ENCODE results near the gene RNF144B.
"Not testable (repeated sequence)": the region's sequence is repeated elsewhere in the genome, so short reads cannot be mapped to it uniquely, and the experiment has no call there.

Gene RNF144B

DNA sequence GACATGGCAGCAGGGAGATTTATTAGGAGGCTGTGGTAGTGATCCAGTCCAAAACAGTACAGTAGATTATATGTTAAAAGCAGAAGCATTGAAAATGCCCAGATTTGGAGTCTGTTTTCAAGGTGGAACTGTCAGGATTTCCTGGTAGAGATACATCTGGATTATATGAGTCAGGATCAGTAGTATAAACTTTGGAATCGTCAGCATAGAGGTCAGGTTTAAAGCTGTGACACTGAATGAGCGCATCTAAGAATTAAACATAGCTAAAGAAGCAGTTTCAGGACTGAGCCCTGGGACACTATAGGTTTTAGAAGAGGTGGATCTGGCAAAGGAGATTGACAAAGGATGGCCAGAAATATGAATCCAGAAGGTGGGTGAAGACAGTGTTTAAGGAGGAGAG, 60.4 kb downstream of the RNF144B start:
- no peak for DNase-seq

DNA sequence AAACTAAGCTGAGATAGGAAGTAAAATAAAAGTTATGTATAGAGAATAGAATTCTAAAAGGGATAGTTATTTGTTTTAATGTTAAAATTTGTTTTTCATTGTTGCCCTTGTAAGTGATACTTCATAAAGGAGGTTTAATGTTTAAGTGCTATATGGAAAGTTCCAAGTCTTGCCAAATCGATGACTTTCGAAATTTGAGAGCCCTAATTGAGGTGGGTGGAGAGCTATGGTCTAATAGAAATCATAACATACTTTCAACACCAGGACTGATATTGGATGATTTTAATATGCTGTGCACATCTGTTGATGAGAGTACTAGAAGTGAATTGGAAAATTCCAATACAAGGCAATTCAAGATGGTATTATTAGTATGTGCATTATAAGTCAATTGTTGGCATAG, 64.6 kb downstream of the RNF144B start:
- no peak for DNase-seq

DNA sequence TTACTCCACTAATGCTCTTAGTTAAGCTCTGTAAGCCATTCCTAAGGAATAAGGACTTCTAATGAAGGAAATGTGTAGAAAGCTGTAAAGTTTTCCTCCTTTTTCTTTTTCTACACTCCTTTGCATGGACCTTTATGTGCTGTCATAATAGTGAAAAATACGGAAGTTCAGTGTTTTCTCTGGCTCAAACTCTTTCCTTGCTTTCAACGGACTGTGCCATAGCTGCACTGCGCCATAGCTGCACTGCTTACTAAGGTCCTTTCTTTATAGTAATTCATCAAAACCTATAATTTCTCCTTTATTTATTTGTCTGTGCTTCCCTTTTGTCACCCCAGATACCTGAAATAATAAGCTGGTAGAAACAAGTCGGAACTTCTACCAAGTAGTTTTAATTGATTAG, 67.3 kb downstream of the RNF144B start:
- DNase-seq, result no peak

DNA sequence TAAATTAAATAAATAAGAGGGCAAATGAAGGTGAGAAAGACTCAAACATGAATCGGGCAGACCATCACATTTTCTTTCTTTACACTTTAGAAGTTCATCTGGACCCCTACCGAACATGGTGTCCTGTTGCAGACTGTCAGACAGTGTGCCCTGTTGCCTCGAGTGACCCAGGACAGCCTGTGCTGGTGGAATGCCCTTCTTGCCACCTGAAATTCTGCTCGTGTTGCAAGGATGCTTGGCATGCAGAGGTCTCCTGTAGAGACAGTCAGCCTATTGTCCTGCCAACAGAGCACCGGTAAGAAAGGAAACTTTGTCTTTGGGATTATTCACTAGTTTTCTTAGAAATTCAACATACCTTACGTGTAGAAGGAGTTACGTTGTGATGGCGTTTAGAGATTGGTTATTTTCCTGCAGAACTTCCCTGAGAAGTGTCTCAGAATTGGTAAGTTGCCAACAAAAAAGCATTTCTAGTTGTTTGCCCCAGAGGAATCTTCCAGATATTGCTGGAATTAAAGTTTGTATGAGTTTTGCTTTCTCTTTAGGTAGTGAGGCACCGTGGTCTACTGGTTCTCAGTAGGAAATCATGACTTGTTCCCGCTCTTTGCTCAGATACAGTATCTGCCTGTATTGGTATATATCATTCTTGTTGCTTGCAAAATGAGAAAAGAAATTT, 70.1 kb downstream of the RNF144B start:
- DNase-seq, result no peak

DNA sequence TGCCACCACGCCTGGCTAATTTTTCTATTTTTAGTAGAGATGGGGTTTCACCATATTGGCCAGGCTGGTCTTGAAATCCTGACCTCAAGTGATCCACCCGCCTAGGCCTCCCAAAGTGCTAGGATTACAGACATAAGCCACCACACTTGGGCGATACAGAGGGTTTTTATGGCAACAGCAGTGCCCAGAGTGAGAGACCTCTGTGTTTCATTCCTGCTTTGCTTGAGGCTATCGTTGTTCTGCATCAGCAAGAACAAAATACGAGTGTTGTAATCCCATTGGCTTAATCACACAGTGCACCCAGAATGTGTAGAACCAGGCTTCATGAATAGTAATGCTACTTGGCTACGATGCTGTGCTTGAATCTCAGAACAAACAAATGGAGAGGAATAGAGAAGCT, 70.9 kb downstream of the RNF144B start:
- not testable (repeated sequence) for DNase-seq

DNA sequence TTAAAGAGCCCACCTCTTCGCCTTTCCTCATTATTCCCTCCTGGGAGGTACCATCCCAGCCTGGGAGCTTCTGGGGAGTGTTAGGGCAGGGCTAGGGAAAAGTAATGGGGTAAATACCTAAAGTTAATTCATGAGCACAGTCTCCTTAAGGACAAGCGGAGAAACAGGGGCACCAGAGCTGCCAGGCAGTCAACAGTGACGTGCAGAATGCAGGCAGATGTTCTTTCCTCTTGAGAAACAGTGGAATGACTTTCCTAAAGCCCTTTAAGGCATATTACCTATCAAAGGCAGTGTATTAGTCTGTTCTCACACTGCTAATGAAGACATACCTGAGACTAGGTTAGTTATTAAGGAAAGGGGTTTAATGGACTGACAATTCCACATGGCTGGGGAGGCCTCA, 76.3 kb downstream of the RNF144B start:
- no peak for DNase-seq

DNA sequence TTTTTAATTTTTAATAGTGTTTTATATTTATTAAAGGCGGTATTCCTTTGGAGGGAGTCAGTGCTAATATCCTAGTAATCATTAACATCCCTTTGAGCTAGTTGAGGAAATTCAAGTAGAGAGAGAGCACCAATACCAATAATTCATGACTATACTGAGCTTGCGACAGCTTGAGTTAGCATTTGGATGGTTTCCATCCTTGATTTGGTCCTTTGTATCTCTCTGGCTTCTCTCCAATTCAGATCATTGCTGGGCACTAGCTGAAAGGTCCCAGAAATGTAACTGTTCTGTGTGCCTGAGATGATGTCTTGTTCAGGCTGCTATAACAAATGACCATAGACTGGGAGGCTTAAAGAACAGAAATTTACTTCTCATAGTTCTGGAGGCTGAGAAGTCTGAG, 77.0 kb downstream of the RNF144B start:
- DNase-seq, result no peak

DNA sequence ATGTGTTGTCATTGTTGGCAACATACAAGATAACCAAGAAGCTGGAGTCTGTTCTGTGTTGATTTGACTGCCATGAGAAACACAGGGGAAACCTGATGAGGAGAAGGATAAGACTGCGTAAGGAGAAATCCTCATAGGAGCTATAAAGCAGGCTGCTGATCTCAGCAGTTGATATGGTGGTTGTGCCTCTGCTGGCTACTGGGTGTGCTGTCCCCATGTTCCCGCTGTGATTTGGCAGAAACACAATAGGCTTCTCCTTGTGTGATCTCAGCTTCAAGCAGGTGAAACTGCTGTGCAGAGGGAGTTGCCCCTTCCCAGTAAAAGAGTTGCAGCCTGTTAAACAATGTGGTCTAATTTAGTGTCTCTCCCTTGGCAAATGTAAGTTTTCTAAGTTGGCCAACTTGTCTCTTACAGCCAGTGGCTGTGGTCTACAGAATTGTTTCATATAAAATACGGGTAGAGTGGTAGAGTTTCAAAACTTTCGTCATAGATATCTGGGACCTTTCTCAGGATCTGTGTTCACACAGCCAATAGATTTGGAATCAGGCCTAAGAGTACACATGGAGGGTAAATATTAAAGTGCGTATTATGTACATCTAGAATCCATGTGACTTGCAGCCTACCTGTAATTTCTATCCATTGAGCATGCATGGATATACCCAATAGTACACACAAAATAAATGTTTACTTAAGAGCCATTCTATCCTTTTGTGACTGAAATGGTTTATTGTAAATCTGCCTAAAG, 78.4 kb downstream of the RNF144B start:
- no peak for DNase-seq

DNA sequence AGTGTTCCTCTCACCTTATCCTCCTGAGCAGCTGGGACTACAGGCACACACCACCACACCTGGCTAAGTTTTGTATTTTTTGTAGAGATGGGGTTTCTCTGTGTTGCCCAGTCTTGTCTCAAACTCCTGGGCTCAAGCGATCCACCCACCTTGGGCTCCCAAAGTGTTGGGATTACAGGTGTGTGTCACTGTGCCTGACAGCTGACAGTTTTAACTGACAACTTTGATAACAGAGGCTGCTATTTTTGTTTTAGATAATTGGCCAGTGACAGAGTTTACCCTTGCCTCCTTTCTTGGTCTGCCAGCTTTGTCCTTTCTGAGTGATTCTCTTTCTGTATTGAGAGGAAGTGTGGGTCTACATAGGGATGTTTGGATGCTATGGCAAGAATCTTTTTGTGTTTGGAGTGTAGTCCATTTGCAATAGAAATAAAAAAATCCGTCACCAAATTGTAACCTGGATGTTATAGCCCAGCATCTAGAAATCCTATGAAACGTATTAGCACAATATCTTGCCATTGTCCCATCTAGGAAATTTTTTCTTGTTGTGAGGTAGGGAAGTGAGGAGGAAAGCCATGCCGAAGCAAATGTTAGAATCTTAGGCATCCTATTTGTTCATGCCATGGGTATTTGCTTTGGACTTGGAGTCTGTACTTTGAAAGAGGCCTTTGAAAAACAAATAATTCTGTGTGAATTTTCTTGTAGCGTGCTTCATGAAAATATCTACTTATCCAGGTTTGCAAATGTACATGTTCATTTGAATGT, 80.8 kb downstream of the RNF144B start:
- DNase-seq, result no peak

DNA sequence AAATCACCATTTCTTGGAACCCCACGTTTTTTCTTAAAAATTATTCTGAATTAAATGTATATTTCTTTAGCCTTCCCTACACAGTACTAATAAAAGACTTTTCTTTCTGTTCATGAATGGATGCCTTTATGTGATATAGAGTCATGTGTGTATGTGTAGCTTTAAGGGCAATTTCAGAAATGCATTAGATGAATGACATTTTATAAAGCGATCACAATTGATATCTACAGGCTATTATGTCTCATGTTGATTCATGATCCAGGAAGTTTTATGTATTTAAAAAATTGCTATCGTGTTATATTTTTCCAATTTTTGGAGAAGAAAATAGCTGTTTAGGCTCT, 81.3 kb downstream of the RNF144B start:
- no peak for DNase-seq

DNA sequence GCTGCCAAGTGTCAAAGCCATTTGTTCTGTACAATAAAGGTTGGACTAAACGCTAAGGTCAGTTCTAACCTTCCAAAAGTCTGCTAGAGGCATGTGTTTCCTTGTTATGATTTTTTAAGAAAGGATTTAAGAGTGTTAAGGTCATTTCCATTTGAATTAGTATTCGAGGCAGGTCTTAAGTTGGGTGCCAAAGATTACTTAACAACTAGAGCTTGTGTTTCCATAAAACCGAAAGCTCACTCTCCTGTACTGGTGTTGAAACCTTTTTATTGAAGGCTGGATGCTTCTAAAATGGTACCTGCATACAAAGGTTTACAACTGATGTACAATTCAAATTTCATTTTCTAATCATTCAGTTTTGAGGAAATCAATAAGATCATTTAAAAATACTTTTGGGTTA, 82.4 kb downstream of the RNF144B start:
- DNase-seq, result no peak

DNA sequence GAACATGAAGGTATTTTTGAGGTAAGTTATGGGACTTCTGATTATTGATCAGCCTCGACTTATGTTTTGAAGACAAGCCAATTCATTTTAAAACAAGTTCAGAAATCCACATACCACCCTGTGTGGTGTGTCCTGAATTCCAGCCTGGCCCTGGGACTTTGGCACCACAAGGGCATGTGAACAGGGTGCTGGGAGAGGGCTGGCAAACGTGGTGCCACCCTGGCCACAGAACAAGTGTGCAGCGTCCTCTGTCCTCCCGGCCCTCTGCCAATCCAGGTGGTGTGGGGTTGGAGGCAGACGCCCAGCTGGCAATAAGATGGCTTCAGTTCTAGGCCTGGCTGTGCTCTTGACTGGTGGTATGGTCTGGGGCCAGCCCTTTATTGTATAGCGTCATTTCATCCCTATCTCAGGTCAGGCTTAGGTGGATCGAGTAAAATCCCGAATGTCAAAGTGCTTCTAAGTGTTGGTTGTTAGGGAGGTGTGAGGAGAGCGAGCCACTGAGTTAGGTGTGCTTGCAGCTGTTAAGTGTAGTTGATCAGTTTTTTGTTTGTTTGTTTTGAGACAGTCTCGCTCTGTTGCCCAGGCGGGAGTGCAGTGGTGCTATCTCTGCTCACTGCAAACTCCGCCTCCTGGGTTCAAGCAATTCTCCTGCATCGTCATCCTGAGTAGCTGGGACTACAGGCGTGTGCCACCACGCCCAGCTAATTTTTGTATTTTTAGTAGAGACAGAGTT, 84.2 kb downstream of the RNF144B start:
- DNase-seq, result no peak

DNA sequence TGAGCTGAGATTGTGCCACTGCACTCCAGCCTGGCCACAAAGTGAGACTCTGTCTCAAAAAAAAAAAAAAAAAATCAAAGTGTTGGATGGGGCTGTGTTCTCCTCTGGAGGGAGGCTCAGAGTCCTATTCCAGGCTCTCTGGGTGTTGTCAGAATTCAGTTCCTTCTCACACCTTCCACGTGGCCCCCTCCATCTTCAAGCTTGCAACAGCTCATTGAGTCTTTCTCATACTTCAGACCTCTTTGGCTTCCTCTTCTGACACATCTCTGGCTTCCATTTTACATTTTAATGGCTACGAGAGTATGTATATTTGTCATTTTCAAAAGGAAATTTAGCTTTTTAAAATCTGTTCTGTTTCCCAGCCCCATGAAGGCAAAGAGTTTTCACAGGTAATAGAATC, 85.8 kb downstream of the RNF144B start:
- no peak for DNase-seq

DNA sequence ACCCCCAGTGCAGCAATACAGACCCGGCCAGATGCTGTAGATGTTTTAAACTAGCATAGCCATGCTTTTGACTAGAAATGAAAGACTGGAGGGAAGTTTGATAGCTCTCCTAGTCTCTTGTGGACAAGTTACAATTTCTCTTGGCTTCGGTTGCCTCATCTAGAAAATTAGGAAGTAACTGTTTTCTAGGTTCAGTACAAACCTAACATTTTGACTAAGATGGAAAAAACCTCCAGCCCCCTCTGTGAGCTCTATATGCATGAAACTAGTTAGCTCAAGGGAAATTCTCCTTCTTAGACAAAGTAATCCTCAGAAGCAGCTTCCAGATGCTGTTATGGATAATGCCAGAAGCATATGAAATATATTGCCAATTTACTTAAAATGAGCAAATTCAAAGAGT, 86.6 kb downstream of the RNF144B start:
- DNase-seq, result no peak

DNA sequence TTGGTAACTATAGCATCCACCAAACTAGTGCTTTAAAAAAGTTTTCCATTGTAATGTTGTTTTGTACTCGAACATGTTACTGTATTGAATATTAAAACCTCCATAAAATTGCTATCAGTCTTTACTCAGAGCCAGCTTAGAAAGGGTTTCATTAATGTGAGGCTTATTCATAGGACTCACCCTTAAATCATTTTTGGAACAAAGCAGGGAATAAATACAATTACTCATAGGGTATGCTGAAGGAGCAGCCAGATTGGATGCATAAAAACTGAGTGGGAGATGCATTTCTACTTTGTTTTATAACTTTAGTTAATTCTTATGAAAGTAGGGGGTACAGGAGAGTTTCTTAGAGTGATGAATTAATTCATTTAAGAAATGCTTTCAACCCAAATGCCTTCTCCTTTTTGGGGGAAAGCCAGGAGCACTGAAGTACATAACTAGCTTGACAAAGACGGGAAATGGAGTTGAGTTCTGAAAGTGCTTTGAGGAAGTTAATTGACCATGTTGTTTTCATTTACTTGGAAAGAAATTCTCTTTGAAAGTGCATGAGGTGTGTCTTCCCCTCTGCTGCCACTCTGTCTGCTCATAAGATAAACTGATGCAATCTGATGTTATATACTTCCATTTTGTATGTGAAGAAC, 90.3 kb downstream of the RNF144B start:
- DNase-seq, result no peak

DNA sequence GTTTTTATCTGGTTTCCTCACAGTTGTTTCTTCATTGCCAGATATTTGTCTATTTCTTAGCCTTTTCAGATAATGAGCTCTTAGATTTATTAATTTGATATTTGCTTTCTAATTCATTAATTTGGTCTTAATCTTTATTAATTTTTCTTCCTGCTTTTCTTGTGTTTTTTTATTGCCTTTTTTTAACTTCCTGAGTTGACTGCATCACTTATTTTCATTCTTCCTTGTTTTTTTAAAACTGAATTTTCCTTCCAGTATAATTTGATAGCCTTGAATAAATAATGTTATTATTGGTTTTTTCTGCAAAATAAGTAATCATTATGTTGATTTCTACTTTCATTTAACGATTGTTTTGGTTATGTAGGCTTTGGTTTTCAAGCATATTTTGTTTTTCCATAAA, 91.5 kb downstream of the RNF144B start:
- no peak for DNase-seq

DNA sequence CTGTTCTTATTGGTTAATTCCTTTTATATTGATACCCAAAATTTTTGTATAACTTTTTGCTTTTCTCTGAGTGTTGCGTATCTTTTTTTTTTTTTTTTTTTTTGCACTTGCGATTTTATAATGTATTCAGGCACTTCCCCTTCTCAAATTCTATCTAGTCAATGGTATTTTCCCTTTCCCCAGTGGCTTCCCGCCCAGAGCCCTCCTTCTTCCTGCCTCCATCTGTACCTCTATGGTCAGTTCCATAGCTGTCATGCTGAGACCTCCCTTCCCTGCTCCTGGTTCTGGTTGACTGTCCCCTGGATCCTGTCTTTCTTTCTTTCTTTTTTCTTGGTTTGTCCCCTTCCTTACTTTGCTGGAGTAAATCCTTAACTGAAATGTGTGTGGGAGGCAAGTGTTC, 94.7 kb downstream of the RNF144B start:
- no peak for DNase-seq

DNA sequence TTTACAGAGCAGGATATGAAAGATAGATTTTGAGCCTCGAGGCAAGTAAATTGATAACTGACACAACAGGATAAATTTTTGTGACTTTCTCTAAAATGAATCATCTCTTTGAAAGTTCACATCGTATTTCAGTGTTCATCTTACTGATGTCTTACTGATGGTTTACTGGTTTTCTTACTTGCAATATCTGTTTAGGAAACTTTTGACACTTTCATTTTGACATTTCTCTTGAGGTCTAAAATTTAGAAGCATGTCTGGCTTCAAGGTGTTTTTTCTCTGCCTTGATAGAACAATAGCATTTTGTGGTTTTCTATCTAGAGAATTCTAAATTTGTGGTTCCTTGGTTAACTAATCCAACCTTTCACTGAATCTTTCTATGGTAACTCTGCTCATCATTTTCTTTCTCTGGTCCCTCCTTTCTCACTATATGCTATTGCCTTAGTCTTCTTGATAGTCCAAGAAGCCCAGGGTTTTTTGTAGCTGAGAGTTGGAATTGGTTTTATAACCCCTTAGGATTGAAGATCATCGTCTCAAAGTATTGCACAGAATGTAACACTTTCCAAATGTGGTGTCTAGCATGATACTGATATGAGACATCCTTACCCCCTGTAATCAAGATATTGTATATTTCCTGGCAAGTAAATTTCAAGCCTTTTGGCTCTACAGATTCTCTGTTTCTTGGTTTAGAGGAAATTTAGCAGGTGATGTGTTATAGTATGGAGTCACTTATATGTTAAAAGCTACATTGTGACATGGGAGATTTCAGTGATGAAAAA, 98.7 kb downstream of the RNF144B start:
- no peak for DNase-seq

DNA sequence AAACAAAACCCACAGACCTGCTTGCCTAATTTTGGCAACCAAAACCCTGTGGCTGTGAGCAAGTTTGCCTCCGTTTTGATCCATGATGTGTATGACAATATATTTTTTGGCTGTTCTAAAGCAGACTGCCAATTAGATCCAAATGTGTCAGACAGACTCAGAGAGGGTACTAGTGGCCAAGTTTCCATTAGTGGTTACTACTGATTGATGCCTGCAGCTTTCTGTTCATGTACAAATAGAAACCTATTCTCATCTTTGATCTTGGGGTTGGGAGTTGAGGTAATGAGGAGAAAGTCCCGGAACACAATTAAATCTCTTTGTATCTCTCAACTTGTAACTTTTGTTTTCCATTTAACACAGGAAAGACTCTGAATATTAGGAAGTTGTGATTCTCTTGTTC, 100.9 kb downstream of the RNF144B start:
- DNase-seq, result no peak

DNA sequence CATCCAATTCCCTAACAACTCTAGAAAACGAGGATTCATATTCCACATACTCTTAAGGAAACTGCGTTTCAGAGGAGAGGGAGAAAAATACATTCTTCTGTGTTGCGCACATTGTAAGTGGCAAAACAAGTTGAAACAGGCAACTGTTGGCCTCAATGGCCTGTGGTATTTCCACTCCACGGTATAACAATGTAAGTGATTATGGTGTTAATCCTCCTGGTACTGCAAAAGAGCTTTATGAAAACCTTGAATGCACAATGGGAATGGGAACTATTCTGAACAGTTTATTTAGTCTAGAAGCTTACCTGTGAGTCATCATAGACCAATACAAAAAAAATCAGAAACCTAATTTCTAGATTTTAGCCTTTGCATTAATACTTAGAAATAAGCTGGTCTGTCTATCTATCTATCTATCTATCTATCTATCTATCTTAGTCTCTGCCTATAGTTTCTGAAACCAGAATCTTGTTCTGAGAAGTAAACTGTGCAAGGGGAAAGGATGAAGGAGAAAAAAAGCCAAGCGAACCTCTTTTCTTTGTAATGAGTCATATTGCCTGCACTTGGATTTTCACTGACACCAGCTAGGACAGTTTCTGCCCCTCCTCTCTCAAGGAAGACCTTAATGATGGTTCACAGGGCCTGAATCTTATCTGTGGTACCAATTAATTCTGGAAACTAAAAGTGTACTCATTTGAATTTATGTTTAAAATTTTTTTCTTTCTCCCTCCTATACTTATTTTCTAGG, 101.5 kb downstream of the RNF144B start:
- DNase-seq, result no peak

DNA sequence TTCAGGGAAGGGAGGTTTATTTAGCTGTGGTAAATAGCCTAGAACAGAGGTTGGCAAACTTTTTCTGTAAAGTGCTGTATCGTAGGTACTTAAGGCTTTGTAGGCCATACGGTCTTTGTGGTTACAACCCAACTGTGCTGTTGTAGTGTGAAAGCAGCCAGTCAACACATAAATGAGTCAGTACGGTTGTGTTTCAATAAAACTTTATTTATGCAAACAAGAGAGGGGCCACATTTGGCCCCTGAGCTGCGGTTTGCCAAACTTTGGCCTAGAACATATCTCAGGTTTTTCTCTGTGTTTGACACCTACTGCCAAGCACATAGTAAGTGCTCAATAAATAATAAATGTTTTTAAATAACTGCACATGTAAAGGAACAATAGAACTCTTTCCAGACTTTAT, 102.2 kb downstream of the RNF144B start:
- no peak for DNase-seq

Measured in activated CD4-positive, CD25-positive, alpha-beta regulatory T cell treated with anti-CD3 and anti-CD28 coated beads, Interleukin-2, amount 50 U/mL, for 72 hours (primary cell).